ENCODE data around the gene OR5C1.
A peak's percentile ranks its signal among the peaks of the same experiment; 100 is the strongest.

OR5C1 gene

DNA sequence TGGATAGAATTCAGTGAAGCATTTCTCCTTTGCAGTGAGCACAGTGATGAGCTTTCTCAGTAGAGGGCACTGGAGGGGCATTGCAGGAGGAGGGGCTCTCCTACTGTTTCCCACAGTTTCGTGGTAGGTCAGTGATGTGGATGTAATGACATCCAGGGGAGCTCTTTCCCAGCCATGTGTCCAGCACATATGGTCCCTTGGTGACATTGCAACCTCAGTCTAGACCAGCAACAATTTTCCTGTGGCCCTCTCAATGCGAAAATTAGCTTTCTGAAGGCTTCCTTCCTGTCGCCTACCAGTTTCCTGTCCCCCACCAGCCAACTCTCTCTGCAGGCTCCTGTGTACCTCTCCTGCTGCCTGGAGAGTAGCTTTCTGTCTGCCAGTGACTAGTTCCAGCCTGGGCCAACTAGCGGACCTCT, 46.6 kb downstream of the OR5C1 start:
- no peak for TF ChIP-seq CEBPB (IDR thresholded peaks at IDR 0.05)
- TF ChIP-seq, protein P1, sequence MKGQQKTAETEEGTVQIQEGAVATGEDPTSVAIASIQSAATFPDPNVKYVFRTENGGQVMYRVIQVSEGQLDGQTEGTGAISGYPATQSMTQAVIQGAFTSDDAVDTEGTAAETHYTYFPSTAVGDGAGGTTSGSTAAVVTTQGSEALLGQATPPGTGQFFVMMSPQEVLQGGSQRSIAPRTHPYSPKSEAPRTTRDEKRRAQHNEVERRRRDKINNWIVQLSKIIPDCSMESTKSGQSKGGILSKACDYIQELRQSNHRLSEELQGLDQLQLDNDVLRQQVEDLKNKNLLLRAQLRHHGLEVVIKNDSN (IDR thresholded peaks at IDR 0.05) = no peak
- TF ChIP-seq, protein P2, sequence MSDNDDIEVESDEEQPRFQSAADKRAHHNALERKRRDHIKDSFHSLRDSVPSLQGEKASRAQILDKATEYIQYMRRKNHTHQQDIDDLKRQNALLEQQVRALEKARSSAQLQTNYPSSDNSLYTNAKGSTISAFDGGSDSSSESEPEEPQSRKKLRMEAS (IDR thresholded peaks at IDR 0.05) = no peak
- no peak for TF ChIP-seq TCF12 (IDR thresholded peaks at IDR 0.05; ENCODE audit: low read depth)
- TF ChIP-seq CREB1 (IDR thresholded peaks at IDR 0.05; ENCODE audit: low read depth) = no peak
- TF ChIP-seq, protein P3, sequence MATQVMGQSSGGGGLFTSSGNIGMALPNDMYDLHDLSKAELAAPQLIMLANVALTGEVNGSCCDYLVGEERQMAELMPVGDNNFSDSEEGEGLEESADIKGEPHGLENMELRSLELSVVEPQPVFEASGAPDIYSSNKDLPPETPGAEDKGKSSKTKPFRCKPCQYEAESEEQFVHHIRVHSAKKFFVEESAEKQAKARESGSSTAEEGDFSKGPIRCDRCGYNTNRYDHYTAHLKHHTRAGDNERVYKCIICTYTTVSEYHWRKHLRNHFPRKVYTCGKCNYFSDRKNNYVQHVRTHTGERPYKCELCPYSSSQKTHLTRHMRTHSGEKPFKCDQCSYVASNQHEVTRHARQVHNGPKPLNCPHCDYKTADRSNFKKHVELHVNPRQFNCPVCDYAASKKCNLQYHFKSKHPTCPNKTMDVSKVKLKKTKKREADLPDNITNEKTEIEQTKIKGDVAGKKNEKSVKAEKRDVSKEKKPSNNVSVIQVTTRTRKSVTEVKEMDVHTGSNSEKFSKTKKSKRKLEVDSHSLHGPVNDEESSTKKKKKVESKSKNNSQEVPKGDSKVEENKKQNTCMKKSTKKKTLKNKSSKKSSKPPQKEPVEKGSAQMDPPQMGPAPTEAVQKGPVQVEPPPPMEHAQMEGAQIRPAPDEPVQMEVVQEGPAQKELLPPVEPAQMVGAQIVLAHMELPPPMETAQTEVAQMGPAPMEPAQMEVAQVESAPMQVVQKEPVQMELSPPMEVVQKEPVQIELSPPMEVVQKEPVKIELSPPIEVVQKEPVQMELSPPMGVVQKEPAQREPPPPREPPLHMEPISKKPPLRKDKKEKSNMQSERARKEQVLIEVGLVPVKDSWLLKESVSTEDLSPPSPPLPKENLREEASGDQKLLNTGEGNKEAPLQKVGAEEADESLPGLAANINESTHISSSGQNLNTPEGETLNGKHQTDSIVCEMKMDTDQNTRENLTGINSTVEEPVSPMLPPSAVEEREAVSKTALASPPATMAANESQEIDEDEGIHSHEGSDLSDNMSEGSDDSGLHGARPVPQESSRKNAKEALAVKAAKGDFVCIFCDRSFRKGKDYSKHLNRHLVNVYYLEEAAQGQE (IDR thresholded peaks at IDR 0.05; ENCODE audit: low read depth) = no peak
- TF ChIP-seq TEAD4 (IDR thresholded peaks at IDR 0.05) = no peak
- TF ChIP-seq YY1 (IDR thresholded peaks at IDR 0.05; ENCODE audit: low read depth) = no peak
- TF ChIP-seq EGR1 (IDR thresholded peaks at IDR 0.05) = no peak
- TF ChIP-seq FOXM1 (IDR thresholded peaks at IDR 0.05; ENCODE audit: borderline replicate concordance, low read depth) = no peak
- no peak for TF ChIP-seq NFIC (IDR thresholded peaks at IDR 0.05)
- no peak for TF ChIP-seq TAF1 (IDR thresholded peaks at IDR 0.05; ENCODE audit: low read depth)
- no peak for TF ChIP-seq EP300 (IDR thresholded peaks at IDR 0.05; ENCODE audit: borderline replicate concordance)
- TF ChIP-seq ZBTB7A (IDR thresholded peaks at IDR 0.05; ENCODE audit: low read depth) = no peak
- no peak for TF ChIP-seq RAD21 (IDR thresholded peaks at IDR 0.05; ENCODE audit: low read depth)

DNA sequence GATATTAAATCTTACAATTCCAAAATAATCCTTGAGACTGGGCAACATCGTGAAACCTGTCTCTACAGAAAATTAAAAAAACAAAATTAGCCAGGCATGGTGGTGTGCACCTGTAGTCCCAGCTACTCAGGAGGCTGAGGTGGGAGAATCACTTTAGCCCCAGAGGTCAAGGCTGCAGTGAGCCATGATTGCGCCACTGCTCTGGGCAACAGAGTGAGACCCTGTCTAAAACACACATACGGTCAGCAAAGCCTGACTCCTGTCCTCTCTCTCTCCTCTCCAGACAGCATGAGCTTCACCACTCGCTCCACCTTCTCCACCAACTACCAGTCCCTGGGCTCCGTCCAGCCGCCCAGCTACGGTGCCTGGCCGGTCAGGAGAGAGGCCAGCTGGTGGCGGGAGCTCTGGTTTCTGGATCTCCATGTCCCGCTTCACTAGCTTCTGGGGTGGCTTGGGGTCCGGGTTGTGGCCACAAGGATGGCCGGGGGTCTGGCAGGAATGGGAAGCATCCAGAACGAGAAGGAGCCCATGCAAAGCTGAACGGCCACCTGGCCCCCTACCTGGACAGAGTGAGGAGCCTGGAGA, 48.6 kb downstream of the OR5C1 start:
- TF ChIP-seq TAF1 (IDR thresholded peaks at IDR 0.05; ENCODE audit: low read depth) (no peak), FOXM1 (IDR thresholded peaks at IDR 0.05; ENCODE audit: borderline replicate concordance, low read depth) (no peak), EGR1 (IDR thresholded peaks at IDR 0.05) (no peak), CEBPB (IDR thresholded peaks at IDR 0.05) (no peak), CREB1 (IDR thresholded peaks at IDR 0.05; ENCODE audit: low read depth) (no peak), NFIC (IDR thresholded peaks at IDR 0.05) (no peak), TCF12 (IDR thresholded peaks at IDR 0.05; ENCODE audit: low read depth) (no peak), TEAD4 (IDR thresholded peaks at IDR 0.05) (no peak), RAD21 (IDR thresholded peaks at IDR 0.05; ENCODE audit: low read depth) (no peak), ZBTB7A (IDR thresholded peaks at IDR 0.05; ENCODE audit: low read depth) (no peak), YY1 (IDR thresholded peaks at IDR 0.05; ENCODE audit: low read depth) (no peak), EP300 (IDR thresholded peaks at IDR 0.05; ENCODE audit: borderline replicate concordance) (no peak)
- TF ChIP-seq, protein P1 (IDR thresholded peaks at IDR 0.05) = no peak
- TF ChIP-seq, protein P2 (IDR thresholded peaks at IDR 0.05) = no peak
- TF ChIP-seq, protein P3 (IDR thresholded peaks at IDR 0.05; ENCODE audit: low read depth) = no peak

DNA sequence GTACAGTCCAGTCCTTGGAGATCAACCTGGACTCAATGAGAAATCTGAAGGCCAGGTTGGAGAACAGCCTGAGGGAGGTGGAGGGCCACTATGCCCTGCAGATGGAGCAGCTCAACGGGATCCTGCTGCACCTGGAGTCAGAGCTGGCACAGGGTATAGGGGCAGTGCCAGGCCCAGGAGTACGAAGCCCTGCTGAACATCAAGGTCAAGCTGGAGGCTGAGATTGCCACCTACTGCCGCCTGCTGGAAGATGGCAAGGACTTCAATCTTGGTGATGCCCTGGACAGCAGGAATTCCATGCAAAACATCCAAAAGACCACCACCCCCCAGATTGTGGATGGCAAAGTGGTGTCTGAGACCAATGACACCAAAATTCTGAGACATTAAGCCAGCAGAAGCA, 49.7 kb downstream of the OR5C1 start:
- TF ChIP-seq RAD21 (IDR thresholded peaks at IDR 0.05; ENCODE audit: low read depth) = 0 out of 2 replicates have a peak, but pooled peaks have one; percentile 19
